K562 (cell line): ENCODE data around the gene MMP1.

Experiments
- HDGF ChIP-seq: fragments of 450-650 bp; IDR thresholded peaks from 2 replicates; pipeline ENCODE4 v1.6.1; 2016
- HNRNPUL1 ChIP-seq: fragments of 200-400 bp; formaldehyde crosslinking; IDR thresholded peaks from 2 replicates; pipeline ENCODE4 v1.6.1; 2017; ENCODE audit warnings: low read length
- RBBP5 ChIP-seq: fragments of 200-600 bp; sonication (generic); IDR thresholded peaks from 2 replicates; pipeline ENCODE4 v1.6.1; 2012; ENCODE audit warnings: borderline replicate concordance, mild to moderate bottlenecking, low read length, control low read depth, inconsistent platforms; ENCODE audit not compliant: insufficient read depth, poor library complexity, severe bottlenecking
- SP1 ChIP-seq: sonication (generic); formaldehyde crosslinking; IDR thresholded peaks from 2 replicates; pipeline ENCODE4 v1.8.1; 2022; ENCODE audit warnings: mild to moderate bottlenecking, missing genetic modification reagents
- ZFP36 ChIP-seq: fragments of 150-350 bp; IDR thresholded peaks from 2 replicates; pipeline ENCODE4 v1.6.1; 2018; ENCODE audit warnings: low read length, low read depth; ENCODE audit not compliant: partially characterized antibody
- TF ChIP-seq, protein P1 (sequence below): fragments of 250-450 bp; sonication (Bioruptor Pico); IDR thresholded peaks from 2 replicates; pipeline ENCODE4 v1.5.0; 2021
- TF ChIP-seq, protein P2 (sequence below): sonication (generic); formaldehyde crosslinking; IDR thresholded peaks from 2 replicates; pipeline ENCODE4 v1.8.1; 2022; ENCODE audit warnings: missing genetic modification reagents
- TF ChIP-seq, protein P3 (sequence below), 3 experiments: IDR thresholded peaks in 2 of 3; conservative IDR thresholded peaks in 1 of 3; 2 replicates each; pipeline ENCODE4 v1.5.1; 2011 to 2012; ENCODE audit warnings: low read length in 3 of 3, mild to moderate bottlenecking in 3 of 3, control low read depth in 2 of 3, improper control_type of control experiment in 1 of 3, inconsistent platforms in 1 of 3, low read depth in 1 of 3, mixed read lengths in 1 of 3, moderate library complexity in 1 of 3; ENCODE audit not compliant: insufficient read depth in 2 of 3

DNA sequence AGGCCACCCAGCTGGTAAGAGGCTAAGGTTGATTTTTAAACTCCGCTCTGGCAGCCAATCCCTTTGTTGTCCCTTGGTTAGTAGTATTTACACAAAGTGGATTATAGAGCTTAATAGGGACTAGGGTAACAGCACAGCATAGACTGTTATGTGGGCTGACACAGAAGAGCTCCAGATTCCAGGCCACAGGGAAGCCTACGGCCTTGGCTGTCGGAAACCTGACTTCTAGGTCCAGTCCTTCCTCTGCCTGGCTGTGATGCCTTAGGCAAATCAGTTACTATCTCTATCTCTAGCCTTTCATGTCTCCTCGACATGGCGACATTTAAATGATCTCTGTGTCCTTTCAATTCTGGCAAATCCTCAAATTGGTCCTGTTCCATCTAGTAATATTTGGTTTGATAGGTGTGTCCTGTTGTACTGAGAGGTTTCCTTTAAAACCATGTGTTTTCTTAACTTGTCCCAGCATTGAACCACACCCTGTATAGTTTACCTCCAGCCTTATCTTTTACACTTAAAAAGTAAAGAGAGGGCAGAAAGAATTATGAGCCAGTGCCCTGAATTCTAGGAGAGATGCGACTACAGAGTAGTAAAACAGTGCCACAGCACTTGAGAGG, 4.2 kb downstream of the MMP1 start:
- TF ChIP-seq, protein P1, sequence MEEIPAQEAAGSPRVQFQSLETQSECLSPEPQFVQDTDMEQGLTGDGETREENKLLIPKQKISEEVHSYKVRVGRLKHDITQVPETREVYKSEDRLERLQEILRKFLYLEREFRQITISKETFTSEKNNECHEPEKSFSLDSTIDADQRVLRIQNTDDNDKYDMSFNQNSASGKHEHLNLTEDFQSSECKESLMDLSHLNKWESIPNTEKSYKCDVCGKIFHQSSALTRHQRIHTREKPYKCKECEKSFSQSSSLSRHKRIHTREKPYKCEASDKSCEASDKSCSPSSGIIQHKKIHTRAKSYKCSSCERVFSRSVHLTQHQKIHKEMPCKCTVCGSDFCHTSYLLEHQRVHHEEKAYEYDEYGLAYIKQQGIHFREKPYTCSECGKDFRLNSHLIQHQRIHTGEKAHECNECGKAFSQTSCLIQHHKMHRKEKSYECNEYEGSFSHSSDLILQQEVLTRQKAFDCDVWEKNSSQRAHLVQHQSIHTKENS (CRISPR knock-in tag) = no peak
- TF ChIP-seq RBBP5 (no peak), HNRNPUL1 (no peak), HDGF (no peak), ZFP36 (no peak), SP1 (CRISPR knock-in tag) (no peak)
- TF ChIP-seq, protein P2, sequence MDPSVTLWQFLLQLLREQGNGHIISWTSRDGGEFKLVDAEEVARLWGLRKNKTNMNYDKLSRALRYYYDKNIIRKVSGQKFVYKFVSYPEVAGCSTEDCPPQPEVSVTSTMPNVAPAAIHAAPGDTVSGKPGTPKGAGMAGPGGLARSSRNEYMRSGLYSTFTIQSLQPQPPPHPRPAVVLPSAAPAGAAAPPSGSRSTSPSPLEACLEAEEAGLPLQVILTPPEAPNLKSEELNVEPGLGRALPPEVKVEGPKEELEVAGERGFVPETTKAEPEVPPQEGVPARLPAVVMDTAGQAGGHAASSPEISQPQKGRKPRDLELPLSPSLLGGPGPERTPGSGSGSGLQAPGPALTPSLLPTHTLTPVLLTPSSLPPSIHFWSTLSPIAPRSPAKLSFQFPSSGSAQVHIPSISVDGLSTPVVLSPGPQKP (CRISPR knock-in tag) = no peak
- TF ChIP-seq, protein P3, sequence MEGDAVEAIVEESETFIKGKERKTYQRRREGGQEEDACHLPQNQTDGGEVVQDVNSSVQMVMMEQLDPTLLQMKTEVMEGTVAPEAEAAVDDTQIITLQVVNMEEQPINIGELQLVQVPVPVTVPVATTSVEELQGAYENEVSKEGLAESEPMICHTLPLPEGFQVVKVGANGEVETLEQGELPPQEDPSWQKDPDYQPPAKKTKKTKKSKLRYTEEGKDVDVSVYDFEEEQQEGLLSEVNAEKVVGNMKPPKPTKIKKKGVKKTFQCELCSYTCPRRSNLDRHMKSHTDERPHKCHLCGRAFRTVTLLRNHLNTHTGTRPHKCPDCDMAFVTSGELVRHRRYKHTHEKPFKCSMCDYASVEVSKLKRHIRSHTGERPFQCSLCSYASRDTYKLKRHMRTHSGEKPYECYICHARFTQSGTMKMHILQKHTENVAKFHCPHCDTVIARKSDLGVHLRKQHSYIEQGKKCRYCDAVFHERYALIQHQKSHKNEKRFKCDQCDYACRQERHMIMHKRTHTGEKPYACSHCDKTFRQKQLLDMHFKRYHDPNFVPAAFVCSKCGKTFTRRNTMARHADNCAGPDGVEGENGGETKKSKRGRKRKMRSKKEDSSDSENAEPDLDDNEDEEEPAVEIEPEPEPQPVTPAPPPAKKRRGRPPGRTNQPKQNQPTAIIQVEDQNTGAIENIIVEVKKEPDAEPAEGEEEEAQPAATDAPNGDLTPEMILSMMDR (IDR thresholded peaks at IDR 0.05 in 2 of 3, conservative IDR thresholded peaks at IDR 0.05 in 1 of 3; ENCODE audit: insufficient read depth in 2 of 3, low read depth in 1 of 3, low read length in 3 of 3) = no peak
